ENCODE data around the gene LCT. TPM values are rescaled to one million over a fixed set of nuclear protein-coding genes. Genes with fewer than 3 reads are reported as not detected.

Gene LCT
- total and polyA plus RNA-seq, 9 of the 15 experiments (the other 6 are each of a cell fraction or from before 2014, with no cell fraction given) = 0.01 to 0.04 (median 0.03) TPM; not detected in 4

GRCh38 chr2:135876066-135876711 is 39.2 kb upstream of the LCT start, which contains the start of gene MCM6 (continued):
- TF ChIP-seq THRA (IDR thresholded peaks at IDR 0.05) (no peak), PURB (CRISPR knock-in tag; IDR thresholded peaks at IDR 0.05; ENCODE audit: low read depth) (no peak), TBL1XR1 (IDR thresholded peaks at IDR 0.05; ENCODE audit: low read length in 2 of 2) (no peak), TSC22D4 (tag; IDR thresholded peaks at IDR 0.05) (no peak), HSF4 (CRISPR knock-in tag; IDR thresholded peaks at IDR 0.05; ENCODE audit: borderline replicate concordance) (no peak), ZBED1 (IDR thresholded peaks at IDR 0.05) (no peak), HMGN3 (IDR thresholded peaks at IDR 0.05; ENCODE audit: borderline replicate concordance, extremely low read depth, insufficient read length, low read depth, low read length) (peak; percentile 43), TEAD1 (CRISPR knock-in tag; IDR thresholded peaks at IDR 0.05) (peak in 1 of 2 experiments; percentile 86; a peak in 1 of 4 replicates), ZZZ3 (IDR thresholded peaks at IDR 0.05) (peak; percentile 88), MEF2A (IDR thresholded peaks at IDR 0.05; ENCODE audit: control insufficient read depth, low read depth, low read length) (no peak), HNRNPUL1 (IDR thresholded peaks at IDR 0.05; ENCODE audit: low read length) (no peak), NR2C2 (CRISPR knock-in tag; IDR thresholded peaks at IDR 0.05) (0 out of 2 replicates have a peak, but pooled peaks have one; percentile 62), NR2C2 (tag; IDR thresholded peaks at IDR 0.05) (no peak), BRCA1 (IDR thresholded peaks at IDR 0.05) (no peak), BRCA1 (CRISPR knock-in tag; IDR thresholded peaks at IDR 0.05) (no peak), HDAC6 (IDR thresholded peaks at IDR 0.05; ENCODE audit: low read depth, low read length) (no peak)
- TF ChIP-seq, protein P1, sequence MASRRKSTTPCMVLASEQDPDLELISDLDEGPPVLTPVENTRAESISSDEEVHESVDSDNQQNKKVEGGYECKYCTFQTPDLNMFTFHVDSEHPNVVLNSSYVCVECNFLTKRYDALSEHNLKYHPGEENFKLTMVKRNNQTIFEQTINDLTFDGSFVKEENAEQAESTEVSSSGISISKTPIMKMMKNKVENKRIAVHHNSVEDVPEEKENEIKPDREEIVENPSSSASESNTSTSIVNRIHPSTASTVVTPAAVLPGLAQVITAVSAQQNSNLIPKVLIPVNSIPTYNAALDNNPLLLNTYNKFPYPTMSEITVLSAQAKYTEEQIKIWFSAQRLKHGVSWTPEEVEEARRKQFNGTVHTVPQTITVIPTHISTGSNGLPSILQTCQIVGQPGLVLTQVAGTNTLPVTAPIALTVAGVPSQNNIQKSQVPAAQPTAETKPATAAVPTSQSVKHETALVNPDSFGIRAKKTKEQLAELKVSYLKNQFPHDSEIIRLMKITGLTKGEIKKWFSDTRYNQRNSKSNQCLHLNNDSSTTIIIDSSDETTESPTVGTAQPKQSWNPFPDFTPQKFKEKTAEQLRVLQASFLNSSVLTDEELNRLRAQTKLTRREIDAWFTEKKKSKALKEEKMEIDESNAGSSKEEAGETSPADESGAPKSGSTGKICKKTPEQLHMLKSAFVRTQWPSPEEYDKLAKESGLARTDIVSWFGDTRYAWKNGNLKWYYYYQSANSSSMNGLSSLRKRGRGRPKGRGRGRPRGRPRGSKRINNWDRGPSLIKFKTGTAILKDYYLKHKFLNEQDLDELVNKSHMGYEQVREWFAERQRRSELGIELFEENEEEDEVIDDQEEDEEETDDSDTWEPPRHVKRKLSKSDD (conservative IDR thresholded peaks at IDR 0.05; ENCODE audit: low read length) = no peak
- TF ChIP-seq, protein P2, sequence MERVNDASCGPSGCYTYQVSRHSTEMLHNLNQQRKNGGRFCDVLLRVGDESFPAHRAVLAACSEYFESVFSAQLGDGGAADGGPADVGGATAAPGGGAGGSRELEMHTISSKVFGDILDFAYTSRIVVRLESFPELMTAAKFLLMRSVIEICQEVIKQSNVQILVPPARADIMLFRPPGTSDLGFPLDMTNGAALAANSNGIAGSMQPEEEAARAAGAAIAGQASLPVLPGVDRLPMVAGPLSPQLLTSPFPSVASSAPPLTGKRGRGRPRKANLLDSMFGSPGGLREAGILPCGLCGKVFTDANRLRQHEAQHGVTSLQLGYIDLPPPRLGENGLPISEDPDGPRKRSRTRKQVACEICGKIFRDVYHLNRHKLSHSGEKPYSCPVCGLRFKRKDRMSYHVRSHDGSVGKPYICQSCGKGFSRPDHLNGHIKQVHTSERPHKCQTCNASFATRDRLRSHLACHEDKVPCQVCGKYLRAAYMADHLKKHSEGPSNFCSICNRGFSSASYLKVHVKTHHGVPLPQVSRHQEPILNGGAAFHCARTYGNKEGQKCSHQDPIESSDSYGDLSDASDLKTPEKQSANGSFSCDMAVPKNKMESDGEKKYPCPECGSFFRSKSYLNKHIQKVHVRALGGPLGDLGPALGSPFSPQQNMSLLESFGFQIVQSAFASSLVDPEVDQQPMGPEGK (CRISPR knock-in tag; IDR thresholded peaks at IDR 0.05; ENCODE audit: borderline replicate concordance) = no peak
- TF ChIP-seq, protein P3, sequence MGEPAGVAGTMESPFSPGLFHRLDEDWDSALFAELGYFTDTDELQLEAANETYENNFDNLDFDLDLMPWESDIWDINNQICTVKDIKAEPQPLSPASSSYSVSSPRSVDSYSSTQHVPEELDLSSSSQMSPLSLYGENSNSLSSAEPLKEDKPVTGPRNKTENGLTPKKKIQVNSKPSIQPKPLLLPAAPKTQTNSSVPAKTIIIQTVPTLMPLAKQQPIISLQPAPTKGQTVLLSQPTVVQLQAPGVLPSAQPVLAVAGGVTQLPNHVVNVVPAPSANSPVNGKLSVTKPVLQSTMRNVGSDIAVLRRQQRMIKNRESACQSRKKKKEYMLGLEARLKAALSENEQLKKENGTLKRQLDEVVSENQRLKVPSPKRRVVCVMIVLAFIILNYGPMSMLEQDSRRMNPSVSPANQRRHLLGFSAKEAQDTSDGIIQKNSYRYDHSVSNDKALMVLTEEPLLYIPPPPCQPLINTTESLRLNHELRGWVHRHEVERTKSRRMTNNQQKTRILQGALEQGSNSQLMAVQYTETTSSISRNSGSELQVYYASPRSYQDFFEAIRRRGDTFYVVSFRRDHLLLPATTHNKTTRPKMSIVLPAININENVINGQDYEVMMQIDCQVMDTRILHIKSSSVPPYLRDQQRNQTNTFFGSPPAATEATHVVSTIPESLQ (CRISPR knock-in tag; IDR thresholded peaks at IDR 0.05) = peak; percentile 100

Data from K562 (cell line).